CD14-positive monocyte (primary cell): ENCODE results near the gene GATC. TPM values are rescaled to one million over a fixed set of nuclear protein-coding genes. Genes with fewer than 3 reads are reported as not detected.

Experiments
- DNase-seq, 3 donors: peaks; one replicate each; pipeline ENCODE4 v3.0.0-alpha.2; 2011 to 2022
- H2AFZ ChIP-seq: 2 replicates; pipeline ENCODE4 v1.6.0; 2012; ENCODE audit warnings: mild to moderate bottlenecking, low read depth, low read length, inconsistent platforms; ENCODE audit not compliant: insufficient read depth, poor library complexity, severe bottlenecking
- H3K27ac ChIP-seq, 2 donors: 1 replicate in 1 of 2; 2 replicates in 1 of 2; pipeline ENCODE4 v1.5.1; 2012 to 2013; ENCODE audit warnings: low read length in 2 of 2, control low read depth in 1 of 2, inconsistent platforms in 1 of 2, low read depth in 1 of 2, mild to moderate bottlenecking in 1 of 2
- H3K27me3 ChIP-seq, 2 donors: one replicate each; pipeline versions ENCODE4 v1.6.0 to v1.6.1; 2011 to 2013; ENCODE audit warnings: low read length in 2 of 2; ENCODE audit not compliant: control insufficient read depth in 2 of 2, insufficient read depth in 2 of 2
- H3K36me3 ChIP-seq, 2 donors: replicated peaks in 1 of 2; 1 replicate in 1 of 2; 2 replicates in 1 of 2; pipeline versions ENCODE4 v1.5.1 to v1.6.1; 2012 to 2013; ENCODE audit warnings: low read length in 2 of 2, control low read depth in 1 of 2, inconsistent platforms in 1 of 2, mild to moderate bottlenecking in 1 of 2; ENCODE audit not compliant: insufficient read depth in 2 of 2, control insufficient read depth in 1 of 2
- H3K4me1 ChIP-seq, 2 donors: 1 replicate in 1 of 2; 2 replicates in 1 of 2; pipeline versions ENCODE4 v1.5.1 to v1.6.1; 2012 to 2013; ENCODE audit warnings: low read length in 2 of 2, control low read depth in 1 of 2, inconsistent platforms in 1 of 2, mild to moderate bottlenecking in 1 of 2, moderate library complexity in 1 of 2; ENCODE audit not compliant: insufficient read depth in 2 of 2, control insufficient read depth in 1 of 2
- H3K4me2 ChIP-seq: replicated peaks from 2 replicates; pipeline ENCODE3; 2012; ENCODE audit warnings: low read length, moderate library complexity, mild to moderate bottlenecking; ENCODE audit not compliant: poor library complexity, severe bottlenecking; ENCODE audit errors: extremely low read depth
- H3K4me3 ChIP-seq, 3 experiments: fragments of 200-600 bp in 1 of 3; sonication (generic) in 1 of 3; replicated peaks in 1 of 3; 1 replicate in 2 of 3; 2 replicates in 1 of 3; pipeline ENCODE4 v1.5.1; 2011 to 2013; ENCODE audit warnings: low read length in 3 of 3, mild to moderate bottlenecking in 3 of 3, control low read depth in 2 of 3, low read depth in 2 of 3, inconsistent platforms in 1 of 3, moderate library complexity in 1 of 3
- H3K79me2 ChIP-seq: 2 replicates; pipeline ENCODE4 v1.6.0; 2012; ENCODE audit warnings: mild to moderate bottlenecking, control low read depth, inconsistent platforms, low read length, moderate library complexity; ENCODE audit not compliant: insufficient read depth
- H3K9ac ChIP-seq: 2 replicates; pipeline ENCODE4 v1.6.0; 2017; ENCODE audit warnings: low read length, mild to moderate bottlenecking; ENCODE audit not compliant: insufficient read depth, poor library complexity, severe bottlenecking
- H3K9me3 ChIP-seq, 2 donors: replicated peaks in 1 of 2; 1 replicate in 1 of 2; 2 replicates in 1 of 2; pipeline versions ENCODE4 v1.5.1 to v1.6.1; 2012 to 2013; ENCODE audit warnings: low read length in 2 of 2, control low read depth in 1 of 2; ENCODE audit not compliant: control insufficient read depth in 1 of 2, insufficient read depth in 1 of 2
- H4K20me1 ChIP-seq: 2 replicates; pipeline ENCODE4 v1.6.0; 2012; ENCODE audit warnings: mild to moderate bottlenecking, low read length, control low read depth, moderate library complexity; ENCODE audit not compliant: insufficient read depth
- H3K27ac Mint-ChIP-seq, 7 donors: one replicate each; pipeline ENCODE4 v1.8.0; 2020; ENCODE audit warnings: mild to moderate bottlenecking in 7 of 7, mixed read lengths in 7 of 7, moderate library complexity in 6 of 7, inconsistent platforms in 2 of 7
- H3K27me3 Mint-ChIP-seq, 3 donors: one replicate each; pipeline ENCODE4 v1.8.0; 2021 to 2022; ENCODE audit warnings: low read depth in 3 of 3, mild to moderate bottlenecking in 3 of 3, mixed read lengths in 3 of 3, moderate library complexity in 3 of 3, inconsistent platforms in 1 of 3
- H3K36me3 Mint-ChIP-seq, 2 donors: one replicate each; pipeline ENCODE4 v1.8.0; 2020; ENCODE audit warnings: mixed read lengths in 2 of 2, inconsistent platforms in 1 of 2, mild to moderate bottlenecking in 1 of 2
- H3K4me1 Mint-ChIP-seq: one replicate; pipeline ENCODE4 v1.8.0; 2020; ENCODE audit warnings: mild to moderate bottlenecking, mixed read lengths
- H3K4me3 Mint-ChIP-seq, 2 donors: one replicate each; pipeline ENCODE4 v1.8.0; 2020; ENCODE audit warnings: mild to moderate bottlenecking in 2 of 2, mixed read lengths in 2 of 2, moderate library complexity in 1 of 2
- H3K9me3 Mint-ChIP-seq, 7 donors: one replicate each; pipeline ENCODE4 v1.8.0; 2020 to 2022; ENCODE audit warnings: mixed read lengths in 7 of 7, mild to moderate bottlenecking in 6 of 7, moderate library complexity in 6 of 7, inconsistent platforms in 2 of 7
- WGBS: methylation state at CpG from one replicate; pipeline ENCODE4 v1.1.5; 2013; ENCODE audit warnings: missing lambda C conversion rate; ENCODE audit not compliant: insufficient coverage; 5-methylcytosine and 5-hydroxymethylcytosine counted together
- intact Hi-C, 2 donors: fragments of 100-400 bp; cut with micrococcal nuclease; formaldehyde crosslinking; loops; one replicate each; pipeline versions ENCODE4 v1.15.0 to v1.15.1; 2023
- polyA plus RNA-seq, 3 donors: library from polyadenylated mRNA; depleted of rRNA in 1 of 3; unstranded in 2 of 3; stranded (reverse) in 1 of 3; fragments of 300-500 nt in 2 of 3; fragments of >200 nt in 1 of 3; fragmentation: Illumina TruSeq in 2 of 3; gene quantifications; 1 replicate in 2 of 3; 2 replicates in 1 of 3; pipeline ENCODE4 v1.2.3, GENCODE V29; 2012 to 2021
- TF ChIP-seq, protein P1 (sequence below): fragments of 200-600 bp; IDR thresholded peaks from one replicate; pipeline ENCODE4 v1.8.0; 2022; ENCODE audit warnings: antibody characterized with exemption, mild to moderate bottlenecking

GATC gene
- polyA plus RNA-seq, 3 donors = 10.7 to 13.8 (median 11.3) TPM

DNA sequence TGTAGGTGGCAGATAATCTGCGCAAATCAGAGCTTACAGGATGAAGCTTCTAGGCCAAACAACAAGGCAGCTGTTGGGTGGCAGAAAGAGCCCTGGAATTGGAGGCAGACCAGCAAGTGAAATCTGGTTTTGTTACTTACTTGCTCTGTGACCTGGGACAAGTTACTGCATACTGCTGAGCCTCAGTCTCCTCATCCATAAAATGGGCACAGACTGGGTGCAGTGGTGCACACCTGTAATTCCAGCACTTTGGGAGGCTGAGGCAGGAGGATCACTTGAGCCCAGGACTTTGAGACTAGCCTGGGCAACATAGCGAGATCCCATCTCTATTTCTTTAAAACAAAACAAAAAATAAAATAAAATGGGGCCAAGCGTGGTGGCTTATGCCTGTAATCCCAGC is 39.7 kb upstream of the GATC start:
- Histone ChIP-seq H2AFZ (no peak overlapping the region), H3K27me3 (peaks cover 0 to 2% of the 10 kb centered on the region in 2 donors), H3K27ac (no peak overlapping the region), H4K20me1 (no peaks in the 10 kb centered on the region), H3K4me2 (no peak overlapping the region), H3K9ac (no peak overlapping the region), H3K36me3 (no peaks in the 10 kb centered on the region), H3K9me3 (no peaks in the 10 kb centered on the region), H3K79me2 (no peaks in the 10 kb centered on the region), H3K4me1 (no peaks in the 10 kb centered on the region), H3K4me3 (no peak overlapping the region)
- H3K36me3 Mint-ChIP-seq = no peaks in the 10 kb centered on the region
- H3K4me1 Mint-ChIP-seq = no peaks in the 10 kb centered on the region
- intact Hi-C loops = no loop called here
- WGBS = 80% methylated on average over 1 of the region's 3 CpGs
- H3K4me3 Mint-ChIP-seq = no peak overlapping the region
- H3K27me3 Mint-ChIP-seq = peaks cover 1 to 12% (median 8%) of the 10 kb centered on the region in 3 donors
- no peak for DNase-seq
- TF ChIP-seq, protein P1, sequence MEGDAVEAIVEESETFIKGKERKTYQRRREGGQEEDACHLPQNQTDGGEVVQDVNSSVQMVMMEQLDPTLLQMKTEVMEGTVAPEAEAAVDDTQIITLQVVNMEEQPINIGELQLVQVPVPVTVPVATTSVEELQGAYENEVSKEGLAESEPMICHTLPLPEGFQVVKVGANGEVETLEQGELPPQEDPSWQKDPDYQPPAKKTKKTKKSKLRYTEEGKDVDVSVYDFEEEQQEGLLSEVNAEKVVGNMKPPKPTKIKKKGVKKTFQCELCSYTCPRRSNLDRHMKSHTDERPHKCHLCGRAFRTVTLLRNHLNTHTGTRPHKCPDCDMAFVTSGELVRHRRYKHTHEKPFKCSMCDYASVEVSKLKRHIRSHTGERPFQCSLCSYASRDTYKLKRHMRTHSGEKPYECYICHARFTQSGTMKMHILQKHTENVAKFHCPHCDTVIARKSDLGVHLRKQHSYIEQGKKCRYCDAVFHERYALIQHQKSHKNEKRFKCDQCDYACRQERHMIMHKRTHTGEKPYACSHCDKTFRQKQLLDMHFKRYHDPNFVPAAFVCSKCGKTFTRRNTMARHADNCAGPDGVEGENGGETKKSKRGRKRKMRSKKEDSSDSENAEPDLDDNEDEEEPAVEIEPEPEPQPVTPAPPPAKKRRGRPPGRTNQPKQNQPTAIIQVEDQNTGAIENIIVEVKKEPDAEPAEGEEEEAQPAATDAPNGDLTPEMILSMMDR = no peak
- H3K9me3 Mint-ChIP-seq = peaks cover 0 to 4% (median 0%) of the 10 kb centered on the region in 7 donors
- no peak overlapping the region for H3K27ac Mint-ChIP-seq

DNA sequence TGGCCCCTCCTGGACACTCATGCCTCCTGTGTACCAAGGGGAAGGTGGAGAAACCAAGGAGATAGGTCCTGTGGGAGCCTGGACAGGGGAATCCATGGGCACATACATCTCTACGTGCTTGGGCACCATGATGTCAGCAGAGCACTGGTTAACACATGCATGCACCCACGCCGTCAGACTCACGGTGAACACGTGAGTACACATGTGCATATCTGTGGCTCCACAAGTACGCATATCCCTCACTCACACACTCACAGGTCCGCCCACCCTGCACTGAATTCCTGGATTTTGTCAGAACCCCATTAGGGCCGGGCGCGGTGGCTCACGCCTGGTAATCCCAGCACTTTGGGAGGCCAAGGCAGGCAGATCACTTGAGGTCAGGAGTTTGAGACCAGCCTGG is 37.5 kb upstream of the GATC start:
- Mint-ChIP-seq H3K27me3 (peaks cover 1 to 6% (median 4%) of the 10 kb centered on the region in 3 donors), H3K9me3 (peaks cover 0 to 4% (median 0%) of the 10 kb centered on the region in 7 donors), H3K36me3 (no peaks in the 10 kb centered on the region), H3K27ac (no peak overlapping the region), H3K4me3 (no peak overlapping the region), H3K4me1 (no peaks in the 10 kb centered on the region)
- peaks cover 0 to 2% of the 10 kb centered on the region in 2 donors for H3K27me3 ChIP-seq
- no peaks in the 10 kb centered on the region for H4K20me1 ChIP-seq
- 95% methylated on average over 5 of the region's 11 CpGs for WGBS
- no peak overlapping the region for H3K4me2 ChIP-seq
- no peak for DNase-seq
- TF ChIP-seq, protein P1 = no peak
- intact Hi-C loops = no loop called here
- no peaks in the 10 kb centered on the region for H3K36me3 ChIP-seq
- no peak overlapping the region for H3K4me3 ChIP-seq
- no peaks in the 10 kb centered on the region for H3K9me3 ChIP-seq
- H3K27ac ChIP-seq = no peak overlapping the region
- no peaks in the 10 kb centered on the region for H3K4me1 ChIP-seq
- H3K79me2 ChIP-seq = no peaks in the 10 kb centered on the region
- no peak overlapping the region for H3K9ac ChIP-seq
- H2AFZ ChIP-seq = no peak overlapping the region
